Ramos (cell line): ENCODE results near the gene OR9Q1.

Experiments
- in situ Hi-C: fragments of 300-500 bp; cut with MboI; formaldehyde crosslinking; loops from one replicate; pipeline ENCODE4 v1.14.3; 2022; ENCODE audit warnings: low sequenced_read_pairs; ENCODE audit not compliant: unreplicated experiment

OR9Q1 gene

GRCh38 chr11:58216476-58216875 lies 192.8 kb downstream of the OR9Q1 start:
- in situ Hi-C loops: no loop called here

- in situ Hi-C loops: no loop called here
Measured at GRCh38 chr11:58222721-58223120, 199.0 kb downstream of the OR9Q1 start.

- in situ Hi-C loops: no loop called here
Measured at GRCh38 chr11:58227956-58228615, 204.4 kb downstream of the OR9Q1 start.
